Keratinocyte (primary cell): ENCODE results near the gene ARSK. TPM values are rescaled to one million over a fixed set of nuclear protein-coding genes. Genes with fewer than 3 reads are reported as not detected.

Source experiments
- DNase-seq: peaks from one replicate; pipeline ENCODE4 v3.0.0-alpha.2; 2011; ENCODE audit warnings: low read depth, missing footprints, low spot score
- FAIRE-seq: peaks from 2 replicates; lab custom pipeline; 2011; peaks lifted over from hg19 to GRCh38; lab: Jason Lieb, UNC
- H2AFZ ChIP-seq: 2 replicates; pipeline ENCODE4 v1.6.0; 2012; ENCODE audit warnings: low read length, control low read depth, inconsistent platforms; ENCODE audit not compliant: control insufficient read depth
- H3K27ac ChIP-seq: 2 replicates; pipeline ENCODE4 v1.5.1; 2011; ENCODE audit warnings: low read length; ENCODE audit not compliant: control insufficient read depth, insufficient read depth
- H3K27me3 ChIP-seq: 3 replicates; pipeline ENCODE4 v1.6.0; 2011; ENCODE audit warnings: low read length; ENCODE audit not compliant: control insufficient read depth, insufficient read depth; ENCODE audit errors: extremely low read depth
- H3K36me3 ChIP-seq, 2 experiments: 2 replicates in 1 of 2; 3 replicates in 1 of 2; pipeline ENCODE4 v1.5.1; 2011; ENCODE audit warnings: low read length in 2 of 2, mild to moderate bottlenecking in 1 of 2; ENCODE audit not compliant: control insufficient read depth in 2 of 2, insufficient read depth in 2 of 2; ENCODE audit errors: extremely low read depth in 1 of 2
- H3K4me1 ChIP-seq: 3 replicates; pipeline ENCODE4 v1.5.1; 2011; ENCODE audit warnings: low read length; ENCODE audit not compliant: control insufficient read depth, insufficient read depth; ENCODE audit errors: extremely low read depth
- H3K4me2 ChIP-seq: 3 replicates; pipeline ENCODE4 v1.6.0; 2011; ENCODE audit warnings: low read depth, low read length; ENCODE audit not compliant: control insufficient read depth, insufficient read depth; ENCODE audit errors: extremely low read depth
- H3K4me3 ChIP-seq, 3 experiments: fragments of 200-600 bp in 1 of 3; sonication (generic) in 1 of 3; 2 replicates in 2 of 3; 3 replicates in 1 of 3; pipeline ENCODE4 v1.5.1; 2011 to 2016; ENCODE audit warnings: low read length in 3 of 3, mild to moderate bottlenecking in 3 of 3, control low read depth in 2 of 3, inconsistent platforms in 1 of 3, low read depth in 1 of 3, mixed read lengths in 1 of 3, mixed run types in 1 of 3, moderate library complexity in 1 of 3; ENCODE audit not compliant: control insufficient read depth in 2 of 3, insufficient read depth in 2 of 3; ENCODE audit errors: extremely low read depth in 1 of 3
- H3K79me2 ChIP-seq: 2 replicates; pipeline ENCODE4 v1.6.0; 2012; ENCODE audit warnings: low read length; ENCODE audit not compliant: control insufficient read depth, insufficient read depth
- H3K9ac ChIP-seq: 3 replicates; pipeline ENCODE4 v1.6.0; 2011; ENCODE audit warnings: low read length; ENCODE audit not compliant: control insufficient read depth, insufficient read depth; ENCODE audit errors: extremely low read depth
- H3K9me1 ChIP-seq: 3 replicates; pipeline ENCODE4 v1.6.0; 2011; ENCODE audit warnings: low read length; ENCODE audit not compliant: control insufficient read depth, insufficient read depth; ENCODE audit errors: extremely low read depth
- H3K9me3 ChIP-seq: 2 replicates; pipeline ENCODE4 v1.5.1; 2012; ENCODE audit warnings: low read depth, low read length; ENCODE audit not compliant: control insufficient read depth
- H4K20me1 ChIP-seq: 3 replicates; pipeline ENCODE4 v1.6.0; 2011; ENCODE audit warnings: low read length; ENCODE audit not compliant: control insufficient read depth, insufficient read depth; ENCODE audit errors: extremely low read depth
- EZH2 ChIP-seq: IDR thresholded peaks from one replicate; pipeline ENCODE4 v1.6.1; 2012; ENCODE audit warnings: inconsistent platforms, mild to moderate bottlenecking, low read length, moderate library complexity
- dilution Hi-C: fragments of 300-500 bp; cut with MboI; formaldehyde crosslinking; loops from one replicate; pipeline ENCODE4 v1.7.0; 2020; ENCODE audit warnings: low sequenced_read_pairs; ENCODE audit not compliant: extremely low pct_ligation_motif_present
- polyA plus RNA-seq, 5 experiments: library from polyadenylated mRNA; depleted of rRNA in 3 of 5; stranded (reverse) in 3 of 5; stranded (forward) in 1 of 5; unstranded in 1 of 5; fragments of >200 nt; gene quantifications; 1 replicate in 1 of 5; 2 replicates in 3 of 5; 3 replicates in 1 of 5; pipeline versions ENCODE4 v1.2.1 to v1.2.3, GENCODE V29; 2011 to 2012; ENCODE audit warnings: missing spikeins in 2 of 5, low read depth in 1 of 5, low replicate concordance in 1 of 5
- TF ChIP-seq, protein P1 (sequence below), 3 experiments: IDR thresholded peaks in 1 of 3; conservative IDR thresholded peaks in 1 of 3; optimal IDR thresholded peaks in 1 of 3; 2 replicates in 2 of 3; 3 replicates in 1 of 3; pipeline versions ENCODE3 to v1.5.1; 2011; ENCODE audit warnings: low read length in 3 of 3, mild to moderate bottlenecking in 3 of 3, moderate library complexity in 2 of 3, control low read depth in 1 of 3, inconsistent platforms in 1 of 3; ENCODE audit not compliant: insufficient read depth in 2 of 3; ENCODE audit errors: extremely low read depth in 1 of 3

ARSK gene
- polyA plus RNA-seq, 1 donor (not counting 4 experiments of a cell fraction or from before 2014, with no cell fraction given), result 9.3 TPM

- Histone ChIP-seq H3K4me1 (peaks cover 11% of the 10 kb centered on the region), H3K27me3 (no peaks in the 10 kb centered on the region), H3K79me2 (peaks cover 44% of the 10 kb centered on the region), H3K9me3 (no peaks in the 10 kb centered on the region), H3K27ac (peak overlapping the region; percentile 94), H3K9ac (peak overlapping the region; percentile 92), H3K9me1 (peaks cover 2% of the 10 kb centered on the region), H3K36me3 (peaks cover 0 to 2% of the 10 kb centered on the region in 2 experiments), H2AFZ (peak overlapping the region; percentile 94), H3K4me3 (peak overlapping the region; percentile 85 to 95 (median 88)), H4K20me1 (no peaks in the 10 kb centered on the region), H3K4me2 (peak overlapping the region; percentile 98)
- DNase-seq, result no peak
- no peak for TF ChIP-seq EZH2
- TF ChIP-seq, protein P1, sequence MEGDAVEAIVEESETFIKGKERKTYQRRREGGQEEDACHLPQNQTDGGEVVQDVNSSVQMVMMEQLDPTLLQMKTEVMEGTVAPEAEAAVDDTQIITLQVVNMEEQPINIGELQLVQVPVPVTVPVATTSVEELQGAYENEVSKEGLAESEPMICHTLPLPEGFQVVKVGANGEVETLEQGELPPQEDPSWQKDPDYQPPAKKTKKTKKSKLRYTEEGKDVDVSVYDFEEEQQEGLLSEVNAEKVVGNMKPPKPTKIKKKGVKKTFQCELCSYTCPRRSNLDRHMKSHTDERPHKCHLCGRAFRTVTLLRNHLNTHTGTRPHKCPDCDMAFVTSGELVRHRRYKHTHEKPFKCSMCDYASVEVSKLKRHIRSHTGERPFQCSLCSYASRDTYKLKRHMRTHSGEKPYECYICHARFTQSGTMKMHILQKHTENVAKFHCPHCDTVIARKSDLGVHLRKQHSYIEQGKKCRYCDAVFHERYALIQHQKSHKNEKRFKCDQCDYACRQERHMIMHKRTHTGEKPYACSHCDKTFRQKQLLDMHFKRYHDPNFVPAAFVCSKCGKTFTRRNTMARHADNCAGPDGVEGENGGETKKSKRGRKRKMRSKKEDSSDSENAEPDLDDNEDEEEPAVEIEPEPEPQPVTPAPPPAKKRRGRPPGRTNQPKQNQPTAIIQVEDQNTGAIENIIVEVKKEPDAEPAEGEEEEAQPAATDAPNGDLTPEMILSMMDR (optimal IDR thresholded peaks at IDR 0.05 in 1 of 3, IDR thresholded peaks at IDR 0.05 in 1 of 3, conservative IDR thresholded peaks at IDR 0.05 in 1 of 3; ENCODE audit: extremely low read depth in 1 of 3, insufficient read depth in 2 of 3, low read length in 3 of 3), result no peak
- dilution Hi-C loops, result no loop called here
- FAIRE-seq, result no peak
Measured at GRCh38 chr5:95554331-95554646, 612 bp upstream of the ARSK start.

DNA sequence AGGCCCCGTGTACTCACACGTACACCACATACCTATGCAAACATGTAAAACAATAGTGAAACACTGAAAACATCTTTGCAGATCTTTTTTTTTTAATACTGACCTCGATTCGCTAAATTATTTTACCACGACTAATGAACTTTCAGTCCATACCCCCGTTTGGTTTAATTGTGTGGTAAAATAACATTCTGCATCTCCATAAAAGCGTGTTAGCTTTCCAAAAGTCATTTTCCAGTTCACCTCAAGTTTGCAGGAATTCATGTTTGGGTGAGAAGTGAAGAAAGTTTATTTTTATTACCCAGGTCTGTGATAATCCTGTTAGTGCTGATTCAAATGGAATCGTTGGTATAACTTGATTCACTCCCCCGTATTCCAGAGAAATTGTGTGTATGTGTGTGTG lies 652 bp downstream of the ARSK start:
- peaks cover 0 to 2% of the 10 kb centered on the region in 2 experiments for H3K36me3 ChIP-seq
- H3K9me1 ChIP-seq, result peaks cover 2% of the 10 kb centered on the region
- H4K20me1 ChIP-seq, result no peaks in the 10 kb centered on the region
- peak overlapping the region; percentile 92 for H3K9ac ChIP-seq
- no peaks in the 10 kb centered on the region for H3K9me3 ChIP-seq
- no peak for FAIRE-seq
- peak overlapping the region; percentile 94 for H2AFZ ChIP-seq
- H3K4me2 ChIP-seq, result peak overlapping the region; percentile 93
- H3K4me3 ChIP-seq, result peak overlapping the region; percentile 85 to 95 (median 88)
- peak overlapping the region; percentile 94 for H3K27ac ChIP-seq
- no peak for DNase-seq
- TF ChIP-seq EZH2, result no peak
- TF ChIP-seq, protein P1 (optimal IDR thresholded peaks at IDR 0.05 in 1 of 3, IDR thresholded peaks at IDR 0.05 in 1 of 3, conservative IDR thresholded peaks at IDR 0.05 in 1 of 3; ENCODE audit: extremely low read depth in 1 of 3, insufficient read depth in 2 of 3, low read length in 3 of 3), result no peak
- dilution Hi-C loops, result no loop called here
- H3K4me1 ChIP-seq, result peaks cover 11% of the 10 kb centered on the region
- H3K27me3 ChIP-seq, result no peaks in the 10 kb centered on the region
- H3K79me2 ChIP-seq, result peaks cover 41% of the 10 kb centered on the region
